ENCODE results near the gene ID3. TPM values are rescaled to one million over a fixed set of nuclear protein-coding genes. Genes with fewer than 3 reads are reported as not detected.

The ID3 gene
- total and polyA plus RNA-seq, 2 of the 8 experiments (the other 6 are each of a cell fraction or from before 2014, with no cell fraction given) = 240 to 304 TPM

DNA sequence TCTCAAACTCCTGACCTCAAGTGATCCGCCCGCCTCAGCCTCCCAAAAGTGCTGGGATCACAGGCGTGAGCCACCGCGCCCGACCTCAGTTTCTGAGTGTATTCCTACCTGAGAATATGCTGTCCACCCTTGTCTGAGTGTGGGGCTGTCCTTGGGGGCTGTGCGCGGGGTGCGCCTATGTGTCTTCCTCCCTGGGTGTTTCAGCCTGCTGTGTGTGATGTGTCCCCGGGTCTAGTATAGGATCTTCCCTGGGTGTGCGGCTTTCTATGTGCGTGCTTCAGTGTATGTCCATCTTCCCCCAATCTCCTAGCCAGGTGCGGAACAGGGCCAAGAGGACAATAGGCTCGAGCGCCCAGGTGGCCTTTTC, 8.3 kb upstream of the ID3 start:
- peak overlapping the region; percentile 85; the same call in 1 of the 2 replicates for H4K8ac ChIP-seq (ENCODE audit: extremely low read depth, insufficient read depth, low read length)
- no peaks in the 10 kb centered on the region for H4K20me1 ChIP-seq (replicated peaks in 1 of 2; ENCODE audit: control insufficient read depth in 1 of 2, insufficient read depth in 2 of 2, low read length in 2 of 2)
- H3K4ac ChIP-seq (replicated peaks; ENCODE audit: insufficient read length, low read depth, low read length) = peak overlapping the region; percentile 97
- no peak for DNase-seq (ENCODE audit: low read depth in 1 of 2, low spot score in 2 of 2)
- H4K5ac ChIP-seq (ENCODE audit: insufficient read length, low read depth, low read length) = peak overlapping the region; percentile 28
- peak overlapping the region; percentile 99; the same call in 1 of the 2 replicates for H2BK20ac ChIP-seq (ENCODE audit: low read length)
- no peaks in the 10 kb centered on the region for H3K9me3 ChIP-seq (ENCODE audit: insufficient read depth in 2 of 2, low read depth in 1 of 2, low read length in 1 of 2)
- 0 out of 2 replicates have a peak, but pooled peaks cover 2% of the 10 kb centered on the region for H3K79me1 ChIP-seq (ENCODE audit: low read depth, low read length)
- no peak overlapping the region; a peak in 1 of 7 replicates for H3K9ac ChIP-seq (replicated peaks in 1 of 4; ENCODE audit: extremely low read depth in 1 of 4, low read depth in 3 of 4, low read length in 3 of 4)
- H3K23me2 ChIP-seq (ENCODE audit: low read depth, low read length) = peaks cover 6% of the 10 kb centered on the region; the same call in 1 of the 2 replicates
- 63% methylated on average over 15 of the region's 15 CpGs; no CpG with 5 or more reads in 1 of the 2 experiments for WGBS, 2 experiments (ENCODE audit: extremely low coverage in 1 of 2, insufficient coverage in 1 of 2, insufficient read length in 1 of 2, insufficient replicate concordance in 2 of 2, low coverage in 1 of 2, low lambda C conversion rate in 2 of 2, missing lambda C conversion rate in 1 of 2)
- no peak overlapping the region for H3K27ac ChIP-seq (ENCODE audit: low read depth, low read length)
- H3K4me2 ChIP-seq (ENCODE audit: insufficient read depth in 1 of 2, low read depth in 2 of 2, low read length in 2 of 2) = peak overlapping the region; percentile 71 to 74
- ChIA-PET CTCF (ENCODE audit: partially characterized antibody) (interaction anchor here (1.0 to 12.3 kb wide), 3 partner anchors 14 to 68 kb away, joined by 4 to 143 read pairs (median 6); no protein-coding TSS in a partner anchor), POLR2A (ENCODE audit: partially characterized antibody) (interaction anchor here (15.7 to 20.4 kb wide), 2 partner anchors 11 to 35 kb away, joined by 283 to 547 read pairs; partner anchors contain the start of gene ID3)
- H2BK120ac ChIP-seq (replicated peaks; ENCODE audit: low read depth, low read length) = peak overlapping the region; percentile 44
- peak overlapping the region; percentile 25; the same call in 1 of the 2 replicates for H2BK15ac ChIP-seq (ENCODE audit: low read length)
- H3K18ac ChIP-seq (ENCODE audit: extremely low read depth, low read length) = peak overlapping the region; percentile 89; the same call in 1 of the 2 replicates
- no peak overlapping the region for H3K14ac ChIP-seq (ENCODE audit: insufficient read length)
- TF ChIP-seq CBX8 (IDR thresholded peaks at IDR 0.05; ENCODE audit: borderline replicate concordance, low read depth, low read length) (no peak), TCF12 (IDR thresholded peaks at IDR 0.05; ENCODE audit: low read depth, low read length) (no peak)
- no peaks in the 10 kb centered on the region; a peak in 1 of 4 replicates for H3K79me2 ChIP-seq (ENCODE audit: control insufficient read depth in 1 of 2, insufficient read depth in 2 of 2, low read length in 2 of 2)
- H3K4me1 ChIP-seq (replicated peaks in 1 of 4; ENCODE audit: control insufficient read depth in 3 of 4, insufficient read depth in 4 of 4, low read length in 3 of 4) = peaks cover 7 to 23% (median 16%) of the 10 kb centered on the region in 4 experiments
- peaks cover 0 to 5% (median 0%) of the 10 kb centered on the region in 4 experiments; a peak in 4 of 7 replicates for H3K27me3 ChIP-seq (replicated peaks in 1 of 4; ENCODE audit: control insufficient read depth in 3 of 4, extremely low read depth in 1 of 4, insufficient read depth in 3 of 4, low read length in 3 of 4)
- H3K36me3 ChIP-seq (ENCODE audit: control insufficient read depth in 2 of 4, insufficient read depth in 4 of 4, low read length in 3 of 4) = no peaks in the 10 kb centered on the region
- peak overlapping the region; percentile 23 to 67 (median 40); a peak in 6 of 8 replicates for H3K4me3 ChIP-seq (ENCODE audit: extremely low read depth in 1 of 4, insufficient read depth in 2 of 4, low read depth in 3 of 4, low read length in 4 of 4)
- 0 out of 2 replicates have a peak overlapping the region, but pooled peaks have one; percentile 6 for H2AFZ ChIP-seq (ENCODE audit: low read length)
- peak overlapping the region; percentile 91 for H2AK5ac ChIP-seq (ENCODE audit: low read depth, low read length)
- H2BK12ac ChIP-seq (ENCODE audit: low read depth, low read length) = peak overlapping the region; percentile 95; the same call in 1 of the 2 replicates
- H2BK5ac ChIP-seq (ENCODE audit: low read depth, low read length) = peak overlapping the region; percentile 75; the same call in 1 of the 2 replicates
- peak overlapping the region; percentile 50 for H4K91ac ChIP-seq (replicated peaks; ENCODE audit: insufficient read length, low read length)
- no peak for FAIRE-seq
- H3K56ac ChIP-seq (replicated peaks; ENCODE audit: insufficient read length, low read depth, low read length) = no peak overlapping the region
- no peak overlapping the region for H3K23ac ChIP-seq (ENCODE audit: insufficient read length)

All from H1 (cell line).